NB4 (cell line): Measurements from ENCODE around the gene GCFC2.

Experiments
- DNase-seq: peaks from one replicate; pipeline ENCODE4 v3.0.0; 2010; ENCODE audit warnings: low read depth
- H3K4me3 ChIP-seq: one replicate; pipeline ENCODE4 v1.5.1; 2011; ENCODE audit warnings: mild to moderate bottlenecking, low read depth, low read length, moderate library complexity
- MAX ChIP-seq: IDR thresholded peaks from 2 replicates; pipeline ENCODE4 v1.6.1; 2011; ENCODE audit warnings: low read depth, low read length
- MYC ChIP-seq: IDR thresholded peaks from 2 replicates; pipeline ENCODE4 v1.6.1; 2011; ENCODE audit warnings: low read depth, low read length
- POLR2A ChIP-seq: IDR thresholded peaks from 2 replicates; pipeline ENCODE4 v1.6.1; 2011; ENCODE audit warnings: mild to moderate bottlenecking; ENCODE audit not compliant: insufficient read length; ENCODE audit errors: extremely low read depth
- TF ChIP-seq, protein P1 (sequence below): IDR thresholded peaks from one replicate; pipeline ENCODE4 v1.5.1; 2012; ENCODE audit warnings: low read depth, low read length

GCFC2 gene

DNA sequence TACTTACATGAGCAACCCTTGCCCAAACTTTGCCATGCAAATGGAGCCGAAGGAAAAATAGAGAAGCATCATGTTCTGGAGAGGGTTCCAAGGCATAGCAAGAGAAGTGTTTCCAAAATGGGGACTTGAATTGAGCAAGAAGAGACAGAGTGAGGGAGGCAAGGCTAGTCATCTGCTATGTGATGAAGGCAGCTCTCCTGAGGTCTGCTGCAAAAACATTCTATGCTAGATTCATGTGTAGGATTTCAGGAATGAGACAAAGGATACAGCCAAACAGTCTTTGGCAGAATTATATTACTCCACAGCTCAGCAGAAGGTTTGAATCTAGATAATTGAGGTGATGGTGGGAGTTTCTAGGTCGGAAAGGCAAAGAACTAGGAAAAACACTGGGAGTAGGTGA lies 88.2 kb downstream of the GCFC2 start:
- TF ChIP-seq POLR2A (no peak), MYC (no peak), MAX (no peak)
- TF ChIP-seq, protein P1, sequence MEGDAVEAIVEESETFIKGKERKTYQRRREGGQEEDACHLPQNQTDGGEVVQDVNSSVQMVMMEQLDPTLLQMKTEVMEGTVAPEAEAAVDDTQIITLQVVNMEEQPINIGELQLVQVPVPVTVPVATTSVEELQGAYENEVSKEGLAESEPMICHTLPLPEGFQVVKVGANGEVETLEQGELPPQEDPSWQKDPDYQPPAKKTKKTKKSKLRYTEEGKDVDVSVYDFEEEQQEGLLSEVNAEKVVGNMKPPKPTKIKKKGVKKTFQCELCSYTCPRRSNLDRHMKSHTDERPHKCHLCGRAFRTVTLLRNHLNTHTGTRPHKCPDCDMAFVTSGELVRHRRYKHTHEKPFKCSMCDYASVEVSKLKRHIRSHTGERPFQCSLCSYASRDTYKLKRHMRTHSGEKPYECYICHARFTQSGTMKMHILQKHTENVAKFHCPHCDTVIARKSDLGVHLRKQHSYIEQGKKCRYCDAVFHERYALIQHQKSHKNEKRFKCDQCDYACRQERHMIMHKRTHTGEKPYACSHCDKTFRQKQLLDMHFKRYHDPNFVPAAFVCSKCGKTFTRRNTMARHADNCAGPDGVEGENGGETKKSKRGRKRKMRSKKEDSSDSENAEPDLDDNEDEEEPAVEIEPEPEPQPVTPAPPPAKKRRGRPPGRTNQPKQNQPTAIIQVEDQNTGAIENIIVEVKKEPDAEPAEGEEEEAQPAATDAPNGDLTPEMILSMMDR: no peak
- H3K4me3 ChIP-seq: no peak overlapping the region
- no peak for DNase-seq

DNA sequence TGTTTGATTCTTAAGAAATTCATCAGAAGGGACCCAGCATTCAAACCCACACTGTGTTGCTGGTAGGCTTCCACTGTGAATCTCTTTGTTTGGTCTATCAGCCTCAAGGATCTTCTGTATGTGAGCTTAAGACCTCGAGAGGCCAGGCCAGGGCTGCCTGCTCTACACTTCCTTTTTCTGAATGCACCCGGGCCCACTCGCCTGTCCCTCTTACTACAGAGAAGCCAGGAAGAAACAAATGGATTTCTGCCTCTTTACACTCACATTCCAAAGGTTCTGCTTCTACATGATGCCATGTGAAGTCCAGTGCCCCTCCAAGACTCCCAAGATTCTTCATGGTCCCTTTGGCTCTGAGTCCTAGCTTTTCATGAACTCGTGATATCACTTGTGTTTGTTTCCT lies 89.5 kb downstream of the GCFC2 start:
- no peak overlapping the region for H3K4me3 ChIP-seq
- TF ChIP-seq MAX: no peak
- TF ChIP-seq MYC: no peak
- no peak for TF ChIP-seq POLR2A
- TF ChIP-seq, protein P1: no peak
- no peak for DNase-seq

GRCh38 chr2:75619956-75620740 lies 90.6 kb downstream of the GCFC2 start:
- TF ChIP-seq, protein P1: no peak
- TF ChIP-seq MAX (no peak), POLR2A (no peak), MYC (no peak)
- H3K4me3 ChIP-seq: no peak overlapping the region
- no peak for DNase-seq

GRCh38 chr2:75616933-75617332 lies 93.8 kb downstream of the GCFC2 start:
- DNase-seq: no peak
- no peak overlapping the region for H3K4me3 ChIP-seq
- TF ChIP-seq MYC (no peak), MAX (no peak), POLR2A (no peak)
- TF ChIP-seq, protein P1: no peak

DNA sequence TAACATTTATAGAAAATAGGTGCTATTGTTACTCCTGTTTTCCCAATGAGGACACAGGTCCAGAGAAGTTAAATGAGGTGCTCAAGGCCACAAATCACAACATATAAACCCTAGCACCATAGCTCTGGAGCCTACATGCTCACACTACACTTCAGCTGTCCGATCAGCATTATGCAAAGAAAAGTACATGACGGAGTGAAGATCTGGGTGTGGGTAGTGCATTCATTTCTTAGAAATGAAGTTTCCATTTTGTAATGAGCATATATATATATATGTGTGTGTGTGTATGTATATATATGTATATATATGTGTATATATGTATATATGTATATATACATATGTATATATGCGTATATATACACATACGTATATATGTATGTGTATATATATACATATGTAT lies 94.3 kb downstream of the GCFC2 start:
- TF ChIP-seq MYC (no peak), MAX (no peak), POLR2A (no peak)
- TF ChIP-seq, protein P1: no peak
- no peak for DNase-seq
- no peak overlapping the region for H3K4me3 ChIP-seq

DNA sequence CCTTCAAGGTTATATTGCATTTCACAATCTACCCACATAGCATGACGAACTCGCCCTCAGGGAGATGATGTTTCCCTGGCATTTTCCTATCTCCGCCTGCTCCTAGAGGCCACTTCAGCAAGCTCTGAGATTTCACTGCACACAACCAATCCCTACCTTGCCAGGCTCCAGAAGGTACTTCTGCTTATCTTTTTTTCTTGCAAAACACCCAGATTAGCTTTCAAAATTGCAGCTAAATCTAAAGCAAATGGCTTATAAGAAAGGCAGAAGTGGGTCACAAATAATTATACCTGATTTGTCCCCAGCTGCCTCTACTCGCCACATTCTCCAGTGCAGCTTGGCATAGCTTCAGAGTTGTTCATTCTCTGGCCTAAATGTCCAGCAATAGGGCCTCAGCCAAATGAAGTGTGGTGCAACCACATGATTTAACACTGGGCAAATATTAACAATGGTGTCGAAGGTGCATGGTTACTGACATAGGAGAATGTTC lies 96.5 kb downstream of the GCFC2 start:
- TF ChIP-seq MYC: no peak
- no peak for TF ChIP-seq MAX
- TF ChIP-seq, protein P1: no peak
- TF ChIP-seq POLR2A: no peak
- no peak overlapping the region for H3K4me3 ChIP-seq
- no peak for DNase-seq
